Right atrium auricular region (tissue), 2 donors: ENCODE measurements around the gene KHSRP. TPM values are rescaled to one million over a fixed set of nuclear protein-coding genes. Genes with fewer than 3 reads are reported as not detected.
"Not testable (repeated sequence)": the region's sequence is repeated elsewhere in the genome, so short reads cannot be mapped to it uniquely, and the experiment has no call there.

Source experiments
- DNase-seq: peaks from one replicate; pipeline ENCODE4 v3.0.0-alpha.2; 2019; ENCODE audit warnings: low spot score
- H3K27ac ChIP-seq, 2 donors: fragments of 200-600 bp; sonication (generic); 1 replicate in 1 of 2; 2 replicates in 1 of 2; pipeline ENCODE4 v1.5.1; 2016 to 2019
- H3K27me3 ChIP-seq, 2 donors: fragments of 200-600 bp; sonication (generic); one replicate each; pipeline versions ENCODE4 v1.5.1 to v1.6.0; 2017 to 2019
- H3K36me3 ChIP-seq: fragments of 200-600 bp; sonication (generic); one replicate; pipeline ENCODE4 v1.5.1; 2016
- H3K4me1 ChIP-seq, 2 donors: fragments of 200-600 bp; sonication (generic); one replicate each; pipeline versions ENCODE4 v1.5.1 to v1.6.0; 2017 to 2019
- H3K4me3 ChIP-seq, 2 donors: fragments of 200-600 bp; sonication (generic); 1 replicate in 1 of 2; 2 replicates in 1 of 2; pipeline ENCODE4 v1.5.1; 2017 to 2019; ENCODE audit warnings: mild to moderate bottlenecking in 1 of 2, moderate library complexity in 1 of 2
- H3K9me3 ChIP-seq, 2 donors: fragments of 200-600 bp; sonication (generic); one replicate each; pipeline ENCODE4 v1.5.1; 2019
- total RNA-seq, 2 donors: library from RNA; depleted of rRNA; stranded (reverse); fragments of >200 nt; gene quantifications; one replicate each; pipeline ENCODE4 v1.1.0, GENCODE V29; 2016
- TF ChIP-seq, protein P1 (sequence below), 2 donors: fragments of 200-600 bp; sonication (generic); IDR thresholded peaks; one replicate each; pipeline ENCODE4 v1.5.1; 2019; ENCODE audit warnings: antibody characterized with exemption in 2 of 2

KHSRP gene
- total RNA-seq, 2 donors from 2014 or later, result 55.3 to 95.7 TPM

DNA sequence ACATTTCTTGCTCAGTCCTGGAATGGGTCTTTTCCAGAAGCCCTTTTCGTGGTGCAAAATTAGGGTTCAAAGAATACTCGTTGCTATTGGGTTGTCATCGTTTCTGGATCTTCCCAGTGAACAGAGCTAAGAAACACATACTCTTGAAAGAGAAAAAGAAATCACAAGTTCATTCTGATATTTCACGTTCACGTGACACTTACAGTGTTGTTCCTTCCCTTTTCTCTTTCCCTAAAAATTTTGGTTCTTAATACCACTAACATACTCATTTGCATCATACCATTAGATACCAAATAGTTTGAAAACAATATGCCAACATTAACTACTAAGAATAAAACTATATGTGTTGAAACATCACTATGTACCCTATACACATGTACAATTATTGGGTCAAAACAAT, 18.2 kb downstream of the KHSRP start:
- no peak for DNase-seq
- TF ChIP-seq, protein P1, sequence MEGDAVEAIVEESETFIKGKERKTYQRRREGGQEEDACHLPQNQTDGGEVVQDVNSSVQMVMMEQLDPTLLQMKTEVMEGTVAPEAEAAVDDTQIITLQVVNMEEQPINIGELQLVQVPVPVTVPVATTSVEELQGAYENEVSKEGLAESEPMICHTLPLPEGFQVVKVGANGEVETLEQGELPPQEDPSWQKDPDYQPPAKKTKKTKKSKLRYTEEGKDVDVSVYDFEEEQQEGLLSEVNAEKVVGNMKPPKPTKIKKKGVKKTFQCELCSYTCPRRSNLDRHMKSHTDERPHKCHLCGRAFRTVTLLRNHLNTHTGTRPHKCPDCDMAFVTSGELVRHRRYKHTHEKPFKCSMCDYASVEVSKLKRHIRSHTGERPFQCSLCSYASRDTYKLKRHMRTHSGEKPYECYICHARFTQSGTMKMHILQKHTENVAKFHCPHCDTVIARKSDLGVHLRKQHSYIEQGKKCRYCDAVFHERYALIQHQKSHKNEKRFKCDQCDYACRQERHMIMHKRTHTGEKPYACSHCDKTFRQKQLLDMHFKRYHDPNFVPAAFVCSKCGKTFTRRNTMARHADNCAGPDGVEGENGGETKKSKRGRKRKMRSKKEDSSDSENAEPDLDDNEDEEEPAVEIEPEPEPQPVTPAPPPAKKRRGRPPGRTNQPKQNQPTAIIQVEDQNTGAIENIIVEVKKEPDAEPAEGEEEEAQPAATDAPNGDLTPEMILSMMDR (IDR thresholded peaks at IDR 0.05), result no peak
- no peaks in the 10 kb centered on the region for H3K36me3 ChIP-seq
- no peaks in the 10 kb centered on the region for H3K9me3 ChIP-seq
- no peak overlapping the region for H3K4me3 ChIP-seq
- no peaks in the 10 kb centered on the region for H3K27me3 ChIP-seq
- no peak overlapping the region for H3K27ac ChIP-seq
- no peaks in the 10 kb centered on the region for H3K4me1 ChIP-seq

DNA sequence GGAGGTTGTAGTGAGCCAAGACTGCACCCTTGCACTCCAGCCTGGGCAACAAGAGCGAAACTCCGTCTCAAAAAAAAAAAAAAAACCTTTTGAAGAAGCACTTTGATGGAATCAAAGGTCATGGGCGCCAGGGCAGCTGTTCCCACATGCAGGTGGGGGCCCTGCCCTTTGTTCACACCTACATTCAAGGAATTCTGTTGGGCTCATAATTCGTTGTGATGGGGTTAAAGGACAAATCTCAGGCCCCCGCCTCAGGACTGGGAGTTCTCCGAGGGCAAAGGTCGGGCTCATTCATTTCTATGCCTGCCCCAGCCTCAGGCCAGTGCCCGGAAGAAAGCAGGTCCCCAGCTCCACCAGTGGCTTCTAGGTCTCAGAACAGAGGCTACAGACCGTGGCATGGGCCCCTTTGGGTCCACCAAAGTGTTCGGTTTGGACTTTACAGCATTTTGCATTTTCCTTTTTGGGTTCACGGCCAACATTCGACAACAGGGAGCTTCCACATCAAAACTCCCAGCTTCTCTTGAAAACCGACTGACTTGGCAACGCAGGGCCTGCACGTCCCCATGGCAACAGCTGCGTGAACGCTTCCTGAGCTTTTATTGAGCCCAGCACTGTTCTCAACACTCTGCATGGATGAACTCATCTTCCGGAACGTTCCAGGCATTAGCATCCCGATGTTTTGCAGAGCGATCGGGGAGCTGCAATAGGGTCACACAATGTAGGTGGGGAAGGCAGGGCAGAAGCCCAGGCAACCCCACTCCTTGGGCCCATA, 21.6 kb downstream of the KHSRP start:
- Histone ChIP-seq H3K4me1 (no peaks in the 10 kb centered on the region), H3K27me3 (no peaks in the 10 kb centered on the region), H3K4me3 (no peak overlapping the region), H3K9me3 (no peaks in the 10 kb centered on the region), H3K36me3 (no peaks in the 10 kb centered on the region), H3K27ac (no peak overlapping the region)
- DNase-seq, result no peak
- TF ChIP-seq, protein P1 (IDR thresholded peaks at IDR 0.05), result no peak

DNA sequence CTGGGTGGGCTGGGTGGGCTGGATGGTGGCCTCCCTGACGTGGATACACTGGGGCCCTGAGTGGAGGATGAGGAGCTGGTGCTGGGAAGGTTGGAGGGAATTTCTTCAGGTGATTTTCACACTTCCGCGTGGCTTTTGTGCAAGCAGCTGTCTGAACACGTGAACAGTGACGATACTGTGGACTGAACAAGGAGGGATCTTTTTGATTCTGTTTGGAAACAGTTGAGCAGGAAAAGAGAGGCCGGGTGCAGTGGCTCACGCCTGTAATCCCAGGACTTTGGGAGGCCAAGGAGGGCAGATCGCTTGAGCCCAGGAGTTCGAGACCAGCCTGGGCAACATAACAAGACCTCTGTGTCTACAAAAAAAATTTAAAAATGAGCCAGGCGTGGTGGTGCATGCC, 22.6 kb downstream of the KHSRP start:
- TF ChIP-seq, protein P1 (IDR thresholded peaks at IDR 0.05), result no peak
- no peak overlapping the region for H3K4me3 ChIP-seq
- no peak for DNase-seq
- H3K27me3 ChIP-seq, result no peaks in the 10 kb centered on the region
- no peaks in the 10 kb centered on the region for H3K9me3 ChIP-seq
- no peaks in the 10 kb centered on the region for H3K36me3 ChIP-seq
- no peak overlapping the region for H3K27ac ChIP-seq
- no peaks in the 10 kb centered on the region for H3K4me1 ChIP-seq

DNA sequence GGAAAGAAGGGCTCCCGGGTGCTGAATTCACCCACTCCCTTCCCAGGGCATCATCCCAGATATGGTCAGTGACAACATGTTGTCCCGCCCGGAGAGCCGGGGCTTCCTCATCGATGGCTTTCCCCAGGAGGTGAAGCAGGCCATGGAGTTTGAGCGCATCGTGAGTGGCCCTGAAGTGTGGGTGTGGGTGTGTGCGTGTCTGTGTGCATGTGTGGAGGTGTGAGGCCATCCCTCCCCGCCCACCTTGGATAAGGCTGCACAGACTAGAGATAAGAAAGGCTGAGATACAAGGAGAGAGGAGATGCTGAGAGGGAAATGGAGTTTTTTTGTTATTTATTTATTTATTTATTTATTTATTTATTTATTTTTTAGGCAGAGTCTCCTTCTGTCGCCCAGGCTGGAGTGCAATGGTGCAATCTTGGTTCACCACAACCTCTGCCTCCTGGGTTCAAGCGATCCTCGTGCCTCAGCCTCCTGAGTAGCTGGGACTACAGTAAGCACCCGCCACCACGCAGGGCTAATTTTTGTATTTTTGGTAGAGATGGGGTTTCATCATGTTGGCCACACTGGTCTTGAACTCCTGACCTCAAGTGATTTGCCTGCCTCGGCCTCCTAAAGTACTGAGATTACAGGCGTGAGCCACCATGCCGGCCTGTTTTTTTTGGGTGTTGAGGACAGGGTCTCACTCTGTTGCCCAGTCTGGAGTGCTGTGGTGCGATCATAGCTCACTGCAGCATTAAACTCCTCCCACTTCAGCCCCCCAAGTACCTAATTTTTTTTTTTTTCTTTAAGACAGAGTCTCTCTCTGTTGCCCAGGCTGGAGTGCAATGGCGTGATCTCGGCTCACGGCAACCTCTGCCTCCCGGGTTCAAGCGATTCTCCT, 24.3 kb downstream of the KHSRP start:
- DNase-seq, H3K9me3 ChIP-seq, H3K4me3 ChIP-seq, H3K36me3 ChIP-seq, H3K4me1 ChIP-seq, H3K27ac ChIP-seq, H3K27me3 ChIP-seq: not testable (repeated sequence)

- no peaks in the 10 kb centered on the region for H3K9me3 ChIP-seq
- peaks cover 0 to 20% of the 10 kb centered on the region in 2 donors for H3K4me1 ChIP-seq
- no peak for DNase-seq
- TF ChIP-seq, protein P1 (IDR thresholded peaks at IDR 0.05), result no peak
- peaks cover 3% of the 10 kb centered on the region for H3K36me3 ChIP-seq
- H3K27me3 ChIP-seq, result no peaks in the 10 kb centered on the region
- H3K4me3 ChIP-seq, result no peak overlapping the region
- H3K27ac ChIP-seq, result no peak overlapping the region
These were observed 28.3 kb downstream of the KHSRP start for GRCh38 chr19:6396305-6396704.

- H3K4me3 ChIP-seq, result no peak overlapping the region
- TF ChIP-seq, protein P1 (IDR thresholded peaks at IDR 0.05), result no peak
- no peaks in the 10 kb centered on the region for H3K9me3 ChIP-seq
- H3K27ac ChIP-seq, result no peak overlapping the region
- H3K36me3 ChIP-seq, result peaks cover 15% of the 10 kb centered on the region
- no peaks in the 10 kb centered on the region for H3K27me3 ChIP-seq
- DNase-seq, result no peak
- H3K4me1 ChIP-seq, result peaks cover 0 to 20% of the 10 kb centered on the region in 2 donors
These were observed 29.8 kb downstream of the KHSRP start for GRCh38 chr19:6394831-6395230.
